Bone marrow (tissue), 2 donors: ENCODE data around the gene ARL17B.
A peak's percentile ranks its signal among the peaks of the same experiment; 100 is the strongest.
"Not testable (repeated sequence)": the region's sequence is repeated elsewhere in the genome, so short reads cannot be mapped to it uniquely, and the experiment has no call there.

Experiments
- DNase-seq, 2 donors: peaks; one replicate each; lab custom pipeline; 2025; lab: John Stamatoyannopoulos, UW

Gene ARL17B

DNA sequence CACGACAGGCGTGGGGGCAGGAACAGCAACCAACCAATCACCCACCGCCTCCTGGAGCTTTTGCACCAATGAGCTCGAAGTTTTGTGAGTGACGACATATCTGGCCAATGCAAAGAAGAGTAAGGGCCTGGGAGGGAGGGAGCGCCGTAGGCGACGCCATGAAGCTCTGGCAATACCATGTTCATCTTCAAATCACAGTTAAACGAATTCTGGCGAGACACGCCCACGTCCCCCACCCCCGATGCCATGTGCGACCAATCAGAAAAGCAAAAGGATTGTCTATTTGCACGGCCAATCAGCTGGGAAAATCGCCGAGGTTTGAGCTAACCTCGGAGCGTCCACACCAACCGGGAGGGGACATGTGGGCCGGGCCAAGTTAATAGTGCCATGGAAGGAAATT, at the start of gene ARL17B:
Gene ARL17B (minus strand): TSS at position 12 of the 400 bp plus-strand sequence. CDS start 3,369 bp downstream, outside the sequence.
- not testable (repeated sequence) for DNase-seq

DNA sequence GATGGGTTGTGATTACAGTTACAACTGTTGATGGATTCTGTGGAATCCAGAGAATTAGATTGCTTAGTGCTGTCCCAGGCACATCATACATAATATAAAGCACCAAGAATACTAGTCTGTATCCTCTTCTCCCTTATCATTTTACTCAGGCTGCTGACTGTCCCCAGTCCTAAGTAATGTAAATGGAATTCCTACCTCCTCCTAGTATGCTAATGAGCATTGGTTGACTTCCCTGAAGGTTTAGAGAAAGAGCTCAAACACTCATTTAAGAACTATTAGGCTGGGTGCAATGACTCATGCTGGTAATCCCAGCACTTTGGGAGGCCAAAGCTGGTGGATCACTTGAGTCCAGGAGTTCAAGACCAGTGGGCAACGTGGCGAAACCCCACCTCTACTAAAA, 48.3 kb upstream of the ARL17B start:
- DNase-seq = not testable (repeated sequence)

DNA sequence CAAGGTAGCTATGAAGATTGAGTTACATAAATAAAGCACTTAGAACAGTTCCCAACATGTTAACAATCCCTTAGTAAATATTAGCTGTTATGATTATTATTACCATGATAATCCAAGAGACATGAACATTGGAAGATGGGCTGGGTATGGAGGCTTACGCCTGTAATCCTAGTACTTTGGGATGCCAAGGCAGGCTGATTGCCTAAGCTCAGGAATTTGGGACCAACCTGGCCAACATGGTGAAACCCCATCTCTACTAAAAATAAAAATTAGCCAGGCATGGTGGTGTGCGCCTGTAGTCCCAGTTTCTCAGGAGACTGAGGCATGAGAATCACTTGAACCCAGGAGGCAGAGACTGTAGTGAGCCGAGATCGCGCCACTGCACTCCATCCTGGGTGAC, 45.6 kb upstream of the ARL17B start:
- not testable (repeated sequence) for DNase-seq

DNA sequence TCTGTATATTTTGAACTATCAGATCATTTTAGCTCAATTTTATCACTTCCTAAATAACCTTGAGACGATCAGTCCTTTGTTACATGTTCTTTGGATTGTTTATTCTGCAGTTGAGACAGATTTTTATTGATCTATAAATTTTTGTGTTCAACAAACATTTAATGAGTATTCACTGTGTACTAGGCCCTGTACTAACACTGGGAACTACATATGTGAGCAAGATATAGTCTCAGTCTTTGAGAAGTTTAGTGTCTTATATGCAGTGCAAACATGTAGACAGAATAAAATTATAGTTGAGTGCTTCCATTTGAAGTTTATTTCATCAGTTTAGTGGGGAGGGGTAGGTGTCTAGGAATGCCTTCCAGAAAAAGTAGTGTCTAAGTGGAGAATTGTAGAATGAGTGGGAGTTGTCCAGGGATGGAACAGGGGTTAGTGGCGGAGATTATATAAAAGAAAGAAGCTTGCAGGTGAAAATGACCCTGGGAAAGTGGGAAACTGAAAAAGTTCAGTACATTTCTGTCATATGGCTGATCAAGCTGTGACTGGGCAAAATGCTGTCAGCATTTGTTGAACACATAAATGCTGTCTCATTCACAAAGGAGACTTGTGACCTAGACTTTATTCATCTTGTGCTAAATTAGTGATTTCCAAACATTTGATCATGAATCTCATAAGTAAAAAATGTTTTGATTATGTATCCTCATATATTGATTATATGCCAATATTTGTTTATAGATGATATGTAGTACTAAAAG, 39.6 kb upstream of the ARL17B start:
- DNase-seq = not testable (repeated sequence)

DNA sequence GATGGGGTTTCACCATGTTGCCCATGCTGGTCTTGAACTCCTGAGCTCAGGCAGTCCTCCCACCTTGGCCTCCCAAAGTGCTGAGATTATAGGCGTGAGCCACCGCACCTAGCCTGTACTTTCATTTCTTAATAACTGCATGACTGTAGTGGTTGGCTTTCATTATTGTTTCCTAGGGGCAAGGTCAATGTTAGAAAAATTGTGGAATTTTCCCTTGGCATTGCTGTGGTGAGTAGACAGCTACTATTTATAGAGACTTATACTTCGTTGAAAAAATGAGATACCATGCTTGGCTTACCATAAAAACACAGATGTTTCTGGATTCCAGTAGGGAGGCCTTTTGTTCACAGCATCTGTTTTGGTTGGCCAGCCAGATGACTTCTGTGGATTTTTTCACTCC, 39.0 kb upstream of the ARL17B start:
- DNase-seq = not testable (repeated sequence)

DNA sequence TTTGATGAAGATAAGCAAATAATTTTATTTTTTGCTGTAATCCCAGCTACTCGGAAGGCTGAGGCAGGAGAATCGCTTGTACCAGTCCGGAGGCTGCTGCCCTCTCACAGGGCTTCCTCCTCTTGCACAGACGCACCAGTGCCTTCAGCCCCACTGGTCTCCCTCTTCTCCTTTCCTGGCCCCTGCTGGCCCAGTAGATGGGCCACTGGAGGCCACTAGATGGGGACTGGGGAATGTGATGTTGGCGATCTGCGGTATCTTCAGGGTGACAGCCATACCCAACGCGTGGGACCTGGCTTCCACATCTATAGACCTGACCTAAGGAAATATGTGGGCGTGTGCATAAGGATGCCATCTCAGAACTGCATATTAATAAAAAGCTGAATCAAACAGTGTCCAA, 38.4 kb upstream of the ARL17B start:
- DNase-seq = not testable (repeated sequence)

DNA sequence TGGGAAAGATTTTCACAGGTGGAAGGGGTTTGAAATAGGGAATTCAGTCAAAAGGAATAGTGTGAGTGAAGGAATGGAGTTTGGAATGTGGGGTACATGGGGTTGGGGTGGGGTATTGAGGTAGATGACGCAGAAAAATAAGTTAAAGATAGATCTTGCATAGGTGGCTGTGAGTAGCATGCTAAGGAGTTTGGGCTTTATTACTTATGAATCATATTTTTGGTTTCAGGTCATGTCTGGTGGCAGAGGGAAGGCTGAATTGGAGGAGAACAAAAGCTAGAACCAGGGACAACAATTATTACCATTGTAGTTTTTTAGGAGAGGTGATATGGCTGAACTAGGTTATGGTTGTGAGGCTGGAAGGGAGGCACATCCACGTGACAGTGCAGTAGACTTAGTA, 34.7 kb upstream of the ARL17B start:
- not testable (repeated sequence) for DNase-seq

DNA sequence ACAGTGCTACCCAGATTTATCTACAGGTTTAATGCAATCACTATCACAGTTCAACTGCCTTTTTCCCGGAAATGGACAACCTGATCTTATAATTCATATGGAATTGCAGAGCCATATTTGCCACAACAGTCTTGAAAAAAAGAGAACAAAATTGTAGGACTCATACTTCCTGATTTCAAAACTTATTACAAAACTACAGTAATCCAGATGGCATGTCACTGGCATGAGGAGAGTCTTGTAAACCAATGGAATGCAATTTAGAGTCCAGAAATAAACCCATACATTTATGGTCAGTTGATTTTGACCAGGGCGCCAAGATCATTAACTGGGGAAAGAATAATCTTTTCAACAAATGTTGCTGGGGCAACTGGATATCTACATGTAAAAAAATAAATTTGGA, 32.1 kb upstream of the ARL17B start:
- not testable (repeated sequence) for DNase-seq

DNA sequence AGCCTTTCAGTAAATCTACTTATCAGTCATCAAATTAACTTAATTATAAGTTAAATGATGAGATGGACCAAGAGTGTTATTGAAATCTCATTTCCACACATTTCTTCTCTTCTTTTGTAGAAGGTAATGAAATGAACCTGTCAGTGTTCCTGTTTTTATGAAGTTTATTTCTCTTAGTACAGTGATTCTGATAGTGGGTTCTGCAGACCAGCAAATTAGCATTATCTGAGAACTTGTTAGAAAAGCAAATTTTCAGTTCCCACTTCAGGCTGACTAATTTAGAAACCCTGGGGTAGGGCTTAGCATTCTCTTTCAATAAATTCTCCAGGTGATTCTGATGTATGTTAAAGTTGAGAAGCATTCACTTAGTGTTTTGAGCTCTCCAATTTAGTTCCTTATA, 23.9 kb upstream of the ARL17B start:
- not testable (repeated sequence) for DNase-seq

DNA sequence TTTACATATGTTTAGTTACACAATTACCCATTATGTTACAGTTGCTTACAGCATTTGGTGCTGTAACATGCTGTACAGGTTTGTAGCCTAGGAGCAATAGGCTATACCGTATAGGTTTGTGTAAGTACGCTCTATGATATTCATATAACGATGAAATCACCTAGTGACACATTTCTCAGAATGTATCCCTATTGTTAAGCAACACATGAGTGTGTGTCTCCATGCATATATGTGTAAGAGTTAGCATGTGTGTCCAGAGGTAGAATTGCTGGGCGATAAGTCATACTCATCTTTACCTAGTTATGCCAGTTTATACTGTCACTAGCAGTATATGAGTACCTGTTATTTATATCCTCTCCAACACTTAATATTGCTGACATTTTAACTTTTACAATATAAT, 21.6 kb upstream of the ARL17B start:
- DNase-seq = not testable (repeated sequence)

DNA sequence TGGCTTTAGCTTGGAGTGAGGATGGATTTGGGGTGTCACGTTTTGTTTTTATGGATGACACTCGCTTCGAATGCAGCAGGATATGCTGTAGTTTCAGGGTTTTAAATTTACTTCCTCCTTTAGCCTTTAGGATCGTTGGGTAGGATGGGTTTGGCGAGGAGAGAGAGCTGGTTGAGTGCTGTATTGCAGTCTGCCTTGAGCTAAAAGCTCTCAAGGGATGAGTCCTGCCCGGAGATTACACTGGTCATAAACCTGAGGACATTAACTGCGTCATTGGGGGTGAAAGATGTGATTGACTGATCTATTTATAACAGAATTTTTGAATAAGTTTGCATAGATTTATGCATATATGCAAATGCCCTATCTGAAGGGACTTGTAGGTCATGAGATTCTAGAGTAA, 11.9 kb upstream of the ARL17B start:
- not testable (repeated sequence) for DNase-seq

DNA sequence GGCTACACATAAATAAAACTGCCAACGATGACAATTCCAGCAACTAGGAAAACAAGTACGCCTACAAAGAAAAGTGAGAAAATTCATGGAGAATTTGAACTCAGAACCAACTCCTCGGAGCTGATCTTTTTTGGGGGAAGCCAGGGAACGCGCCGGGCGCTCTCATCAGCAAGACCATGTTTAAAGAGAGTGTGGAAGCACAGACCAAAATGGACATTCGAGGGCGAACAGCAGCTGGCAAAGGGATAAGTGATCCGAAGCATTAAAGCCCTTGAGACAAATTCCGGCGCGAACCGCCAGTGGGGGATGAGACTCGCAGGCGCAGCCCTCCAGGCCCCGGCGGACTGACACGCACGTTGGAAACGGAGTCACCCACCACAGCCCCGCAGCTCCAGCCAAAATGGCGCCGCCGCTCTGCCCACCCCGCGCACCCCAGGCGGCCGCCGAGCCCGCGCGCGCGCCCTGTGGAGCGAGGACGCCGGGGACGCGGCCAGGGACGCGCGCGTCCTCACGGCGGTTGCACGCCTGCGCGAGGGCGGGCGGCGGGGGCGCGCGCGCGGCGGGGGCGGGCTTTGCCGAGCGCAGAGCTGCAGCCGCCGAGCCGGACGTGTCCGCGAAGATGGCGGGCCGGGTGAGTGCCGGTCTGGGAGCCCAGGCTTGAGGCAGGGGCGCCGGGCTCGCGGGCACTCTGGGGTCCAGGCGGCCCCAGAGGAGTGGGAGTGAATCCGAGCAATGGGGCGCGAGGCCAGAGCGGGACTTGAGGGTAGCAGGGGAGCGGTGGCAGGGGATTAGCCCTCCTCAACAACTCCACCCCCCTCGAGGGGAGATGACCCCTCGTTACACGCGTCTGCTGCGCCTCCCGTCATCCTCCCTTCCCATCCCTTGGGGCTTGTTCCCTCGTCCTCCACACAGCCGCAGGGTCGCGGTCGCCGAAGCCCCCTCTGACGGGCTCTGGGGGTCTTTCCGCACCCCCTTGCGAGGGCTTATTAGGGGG, 11.0 kb upstream of the ARL17B start:
- DNase-seq = not testable (repeated sequence)

DNA sequence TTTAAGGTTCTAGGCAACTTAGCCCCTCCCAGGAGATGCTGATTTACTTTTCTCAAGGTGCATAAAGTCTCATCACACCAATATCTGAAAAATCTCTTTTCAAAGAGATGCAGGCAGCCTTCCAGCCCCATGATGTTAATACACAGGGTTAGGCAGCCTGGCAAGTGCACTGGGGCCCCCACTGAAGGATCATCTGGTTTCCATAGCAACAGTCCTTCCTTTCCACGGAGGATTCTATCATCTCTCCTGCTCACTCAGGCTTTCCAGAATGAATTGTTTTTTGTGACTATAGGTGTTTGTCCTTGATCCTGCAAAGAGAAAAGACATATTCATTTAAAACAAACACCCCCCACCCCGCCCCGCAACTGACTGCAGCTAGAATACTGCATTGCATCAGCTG, 6.0 kb upstream of the ARL17B start:
- DNase-seq = not testable (repeated sequence)

DNA sequence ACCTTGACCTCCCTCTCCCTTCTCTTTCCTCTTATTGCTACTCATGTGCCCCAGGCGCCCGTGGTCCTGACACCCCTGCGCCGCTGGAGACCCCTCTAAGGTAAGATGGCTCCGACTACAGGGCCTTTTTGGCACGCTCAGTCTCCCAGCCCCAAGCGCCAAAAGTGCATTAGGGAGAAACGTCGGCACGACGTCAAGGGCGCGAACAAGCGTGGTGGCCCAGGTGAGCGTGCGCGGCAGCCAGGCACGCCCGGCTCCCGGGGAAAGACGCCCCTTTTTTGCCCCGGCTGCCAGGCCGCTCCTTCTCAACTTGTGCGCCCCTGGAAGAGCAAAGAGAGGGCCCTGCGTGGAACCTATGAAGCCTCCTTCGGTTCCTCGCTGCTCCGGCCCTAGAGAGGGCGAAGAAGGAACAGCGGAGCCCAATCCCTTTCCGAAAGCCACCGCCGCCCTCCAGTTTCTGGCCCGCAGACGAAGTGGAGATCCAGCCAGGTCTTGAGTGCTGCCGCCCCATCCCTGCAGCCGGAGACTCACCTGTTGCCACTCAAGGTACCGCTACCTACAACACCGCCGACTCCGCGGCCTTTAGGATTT, 326 bp downstream of the ARL17B start:
- DNase-seq = not testable (repeated sequence)

DNA sequence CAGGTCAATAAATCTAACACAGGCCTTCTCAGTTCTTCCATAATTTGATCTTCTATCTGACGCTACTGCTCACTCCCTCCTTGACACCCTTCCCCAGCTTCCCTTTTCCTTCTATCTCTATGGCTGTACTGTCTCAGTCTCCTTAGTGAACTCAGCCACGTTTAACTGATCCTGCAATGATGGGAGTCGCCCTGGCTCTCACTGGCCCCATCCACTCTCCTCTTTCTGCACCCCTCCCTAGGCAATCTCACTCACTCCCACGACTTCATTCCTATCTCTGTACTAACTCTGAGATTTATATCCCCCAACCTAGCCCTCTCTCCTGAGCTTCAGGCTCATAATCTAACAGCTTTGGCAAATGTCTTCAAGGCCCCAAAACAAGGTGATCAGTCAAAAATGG, 7.7 kb downstream of the ARL17B start:
- DNase-seq = not testable (repeated sequence)

DNA sequence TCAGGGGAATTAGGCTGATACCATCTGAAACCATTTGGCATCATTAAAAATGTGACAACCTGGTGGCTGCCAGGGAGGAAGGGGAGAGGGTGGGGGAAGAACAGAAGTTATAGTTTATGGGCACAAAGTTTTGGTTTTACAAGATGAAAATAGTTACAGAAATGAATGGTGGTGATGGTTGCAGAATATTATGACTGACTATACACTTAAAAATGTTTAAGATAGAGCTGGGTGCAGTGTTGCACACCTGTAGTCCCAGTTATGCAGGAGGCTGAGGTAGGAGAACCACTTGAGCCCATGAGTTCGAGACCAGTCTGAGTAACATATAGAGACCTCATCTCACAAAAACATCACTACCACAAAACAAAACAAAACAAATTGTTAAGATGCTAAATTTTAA, 12.5 kb downstream of the ARL17B start:
- not testable (repeated sequence) for DNase-seq

DNA sequence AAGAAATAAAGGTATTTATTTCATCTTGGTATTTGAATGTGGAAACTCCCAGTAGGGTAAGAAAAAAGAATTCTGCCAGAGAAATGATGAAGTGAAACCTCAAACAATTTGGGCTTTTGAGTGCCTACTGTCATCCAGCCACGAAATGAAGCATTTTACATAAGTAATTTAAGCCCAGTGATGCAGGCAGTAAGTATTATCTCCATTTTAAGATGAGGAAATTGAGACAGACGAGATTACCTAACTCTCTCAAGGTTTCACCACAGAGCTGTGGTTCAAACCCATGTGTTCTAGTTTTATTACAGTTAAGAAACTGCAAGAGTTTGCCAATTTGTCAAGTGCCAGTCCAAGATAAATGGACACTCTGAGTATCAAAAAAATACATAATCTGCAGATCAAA, 13.2 kb downstream of the ARL17B start:
- DNase-seq = not testable (repeated sequence)

DNA sequence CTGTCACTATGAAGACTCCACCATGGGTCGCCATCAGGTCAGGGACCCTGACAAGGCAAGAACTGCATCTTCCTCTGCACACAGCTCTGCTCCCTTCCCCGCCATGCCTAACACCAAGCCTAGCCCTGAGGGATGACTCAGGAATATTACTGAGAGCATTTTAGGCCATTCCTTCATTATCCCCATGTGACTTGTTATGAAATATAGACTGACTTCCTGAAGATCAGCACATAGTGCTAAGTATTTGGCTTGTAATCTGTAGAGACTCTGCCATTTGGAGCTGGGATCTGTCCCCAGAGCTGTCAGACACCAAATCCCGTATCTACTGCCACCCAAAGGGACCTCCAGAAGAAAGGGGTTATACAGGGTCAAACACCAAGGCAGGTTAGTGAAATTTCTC, 19.4 kb downstream of the ARL17B start:
- DNase-seq = not testable (repeated sequence)

DNA sequence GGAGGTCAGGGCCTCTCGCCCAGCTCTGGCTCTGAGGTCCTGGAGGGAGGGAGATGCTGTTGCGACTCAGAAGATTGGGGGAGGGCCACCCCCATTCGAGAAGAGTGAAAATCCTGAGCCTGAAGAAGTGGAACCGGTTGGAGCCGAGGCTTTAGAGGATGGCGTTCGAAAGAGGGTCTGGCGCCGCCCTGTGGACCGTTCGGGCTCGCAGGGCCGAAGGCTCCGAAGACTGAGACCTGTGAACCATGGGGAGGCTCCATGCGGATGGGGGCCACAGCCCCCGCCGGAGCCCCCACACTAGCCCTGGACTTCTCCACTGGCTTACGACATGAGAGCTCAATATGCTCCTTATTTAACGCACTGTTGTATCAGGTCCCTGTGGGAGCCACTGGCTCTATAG, 20.3 kb downstream of the ARL17B start:
- not testable (repeated sequence) for DNase-seq

DNA sequence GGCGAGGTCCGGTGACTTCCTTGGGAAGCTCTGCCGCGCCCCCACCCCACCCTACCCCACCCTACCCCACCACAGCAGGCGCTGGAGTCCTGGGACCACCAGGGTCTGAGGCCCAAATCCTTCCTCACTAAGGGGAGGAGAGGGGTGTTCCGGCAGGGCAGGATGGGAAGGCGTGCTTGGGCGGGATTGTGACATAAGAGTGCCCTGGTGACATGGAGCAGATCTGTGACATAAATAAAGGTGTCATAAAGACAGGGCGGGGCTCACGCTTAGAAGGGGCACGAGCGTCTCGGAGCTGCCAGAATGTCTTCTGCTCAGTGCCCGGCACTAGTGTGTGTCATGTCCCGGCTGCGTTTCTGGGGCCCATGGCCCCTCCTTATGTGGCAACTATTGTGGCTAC, 66.7 kb downstream of the ARL17B start, which contains the start of gene LRRC37A:
Gene LRRC37A (plus strand): TSS at position 301 of the 400 bp plus-strand sequence. CDS start 3 bp downstream, at position 304.
- not testable (repeated sequence) for DNase-seq

DNA sequence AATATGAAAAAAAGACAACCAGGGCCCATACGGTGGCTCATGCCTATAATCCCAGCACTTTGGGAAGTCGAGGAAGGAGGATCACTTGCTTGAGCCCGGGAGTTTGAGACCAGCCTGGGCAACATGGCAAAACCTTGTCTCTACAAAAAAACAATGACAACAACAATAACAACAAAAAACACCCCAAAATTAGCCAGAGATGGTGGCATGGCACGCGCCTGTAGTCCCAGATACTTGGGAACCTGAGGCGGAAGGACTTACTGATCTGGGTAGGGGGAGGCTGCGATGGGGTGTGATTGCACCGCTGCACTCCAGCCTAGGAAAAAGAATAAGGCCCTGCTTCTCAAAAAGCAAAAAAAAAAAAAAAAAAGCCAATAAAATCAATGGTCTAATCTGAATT, 69.9 kb downstream of the ARL17B start:
- not testable (repeated sequence) for DNase-seq

DNA sequence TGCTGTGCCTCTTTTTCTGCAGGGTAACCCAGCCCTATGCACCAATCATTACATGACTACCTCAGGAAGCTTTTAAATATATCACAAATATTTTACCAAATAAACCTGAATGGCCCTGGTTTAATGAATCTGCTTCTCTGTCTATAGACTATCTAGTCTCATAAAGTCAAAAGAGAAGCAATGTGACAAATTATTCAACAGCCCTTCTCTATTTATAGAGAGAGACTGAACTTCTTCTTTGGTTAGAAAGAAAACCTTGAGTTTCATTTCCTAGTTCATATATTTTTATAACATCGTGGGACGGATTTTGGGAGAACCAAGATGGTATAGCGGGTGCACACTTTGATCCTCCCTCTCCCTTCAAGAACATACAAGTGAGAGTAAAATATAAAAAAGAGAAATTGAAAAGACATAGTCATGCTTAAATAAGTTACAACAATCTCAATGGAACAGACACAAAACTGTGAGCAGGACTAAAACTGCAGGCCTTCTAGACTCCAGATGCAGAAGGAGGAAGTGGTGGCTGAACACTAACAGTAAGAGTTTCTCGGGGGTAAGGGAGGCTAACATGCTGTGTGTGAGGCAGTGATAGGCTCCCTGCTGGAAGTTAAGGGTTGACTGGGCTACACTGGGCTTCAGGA, 70.5 kb downstream of the ARL17B start:
- peak in 1 of 2 donors; percentile 80 for DNase-seq
